Astrocyte of the spinal cord (primary cell): ENCODE results near the gene ACP4.
"Not testable (repeated sequence)": the region's sequence is repeated elsewhere in the genome, so short reads cannot be mapped to it uniquely, and the experiment has no call there.

ENCODE experiments used
- DNase-seq: peaks from one replicate; pipeline ENCODE4 v3.0.0; 2011; ENCODE audit warnings: low read depth, low spot score
- H3K4me3 ChIP-seq: 2 replicates; pipeline ENCODE4 v1.5.1; 2011; ENCODE audit warnings: low read depth, mild to moderate bottlenecking, low read length, moderate library complexity
- in situ Hi-C: cut with HindIII; loops from 2 replicates; pipeline ENCODE4 v1.10.0; 2017; ENCODE audit warnings: low sequenced_read_pairs
- TF ChIP-seq, protein P1 (sequence below): IDR thresholded peaks from 2 replicates; pipeline ENCODE4 v1.5.1; 2012; ENCODE audit warnings: low read depth, mild to moderate bottlenecking, low read length, inconsistent platforms

The ACP4 gene

DNA sequence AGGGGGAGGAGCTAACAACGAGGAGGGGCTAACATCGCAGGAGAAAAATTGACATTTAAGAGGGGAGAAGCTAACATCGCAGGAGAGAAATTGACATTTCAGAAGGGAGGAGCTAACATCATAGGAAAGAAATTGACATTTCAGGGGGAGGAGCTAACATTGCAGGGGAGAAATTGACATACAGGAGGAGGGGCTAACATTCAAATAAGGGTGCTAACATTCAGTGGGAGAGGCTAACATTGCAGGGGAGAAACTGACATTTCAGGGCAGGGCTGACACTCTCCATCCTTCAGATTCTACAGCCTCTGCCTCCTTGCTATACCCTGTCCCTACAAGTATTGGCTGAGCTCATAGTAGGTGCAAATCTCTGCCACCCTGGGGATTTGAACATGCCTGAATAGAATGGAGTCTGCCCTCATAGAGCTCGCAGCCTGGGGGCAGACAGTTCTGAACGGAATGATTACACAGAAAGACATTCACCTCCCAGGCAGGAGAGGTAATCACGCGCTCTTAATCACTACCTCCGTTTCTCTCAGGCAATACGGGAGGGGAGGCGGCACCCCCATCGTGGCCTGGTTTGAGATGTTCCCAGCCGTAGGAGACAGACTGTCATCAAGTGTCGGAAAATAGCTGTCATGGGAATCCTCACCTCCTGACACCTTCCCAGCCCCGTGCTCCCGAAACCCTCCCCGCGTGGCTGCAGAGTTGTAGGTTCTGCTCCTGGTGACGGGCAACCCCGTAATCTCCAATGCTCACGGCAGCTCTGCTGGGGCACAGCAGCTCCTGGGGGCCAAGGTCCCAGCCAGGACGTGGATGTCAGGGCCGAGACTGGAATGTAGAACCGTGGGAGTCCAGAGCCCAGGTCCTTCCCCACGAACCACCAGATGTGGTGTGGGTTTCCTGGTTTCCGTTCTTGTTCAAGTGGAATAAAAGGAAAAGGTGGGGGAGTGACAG lies 10.4 kb upstream of the ACP4 start:
- TF ChIP-seq, protein P1, sequence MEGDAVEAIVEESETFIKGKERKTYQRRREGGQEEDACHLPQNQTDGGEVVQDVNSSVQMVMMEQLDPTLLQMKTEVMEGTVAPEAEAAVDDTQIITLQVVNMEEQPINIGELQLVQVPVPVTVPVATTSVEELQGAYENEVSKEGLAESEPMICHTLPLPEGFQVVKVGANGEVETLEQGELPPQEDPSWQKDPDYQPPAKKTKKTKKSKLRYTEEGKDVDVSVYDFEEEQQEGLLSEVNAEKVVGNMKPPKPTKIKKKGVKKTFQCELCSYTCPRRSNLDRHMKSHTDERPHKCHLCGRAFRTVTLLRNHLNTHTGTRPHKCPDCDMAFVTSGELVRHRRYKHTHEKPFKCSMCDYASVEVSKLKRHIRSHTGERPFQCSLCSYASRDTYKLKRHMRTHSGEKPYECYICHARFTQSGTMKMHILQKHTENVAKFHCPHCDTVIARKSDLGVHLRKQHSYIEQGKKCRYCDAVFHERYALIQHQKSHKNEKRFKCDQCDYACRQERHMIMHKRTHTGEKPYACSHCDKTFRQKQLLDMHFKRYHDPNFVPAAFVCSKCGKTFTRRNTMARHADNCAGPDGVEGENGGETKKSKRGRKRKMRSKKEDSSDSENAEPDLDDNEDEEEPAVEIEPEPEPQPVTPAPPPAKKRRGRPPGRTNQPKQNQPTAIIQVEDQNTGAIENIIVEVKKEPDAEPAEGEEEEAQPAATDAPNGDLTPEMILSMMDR: no peak
- in situ Hi-C loops: no loop called here
- no peak overlapping the region for H3K4me3 ChIP-seq
- no peak for DNase-seq

DNA sequence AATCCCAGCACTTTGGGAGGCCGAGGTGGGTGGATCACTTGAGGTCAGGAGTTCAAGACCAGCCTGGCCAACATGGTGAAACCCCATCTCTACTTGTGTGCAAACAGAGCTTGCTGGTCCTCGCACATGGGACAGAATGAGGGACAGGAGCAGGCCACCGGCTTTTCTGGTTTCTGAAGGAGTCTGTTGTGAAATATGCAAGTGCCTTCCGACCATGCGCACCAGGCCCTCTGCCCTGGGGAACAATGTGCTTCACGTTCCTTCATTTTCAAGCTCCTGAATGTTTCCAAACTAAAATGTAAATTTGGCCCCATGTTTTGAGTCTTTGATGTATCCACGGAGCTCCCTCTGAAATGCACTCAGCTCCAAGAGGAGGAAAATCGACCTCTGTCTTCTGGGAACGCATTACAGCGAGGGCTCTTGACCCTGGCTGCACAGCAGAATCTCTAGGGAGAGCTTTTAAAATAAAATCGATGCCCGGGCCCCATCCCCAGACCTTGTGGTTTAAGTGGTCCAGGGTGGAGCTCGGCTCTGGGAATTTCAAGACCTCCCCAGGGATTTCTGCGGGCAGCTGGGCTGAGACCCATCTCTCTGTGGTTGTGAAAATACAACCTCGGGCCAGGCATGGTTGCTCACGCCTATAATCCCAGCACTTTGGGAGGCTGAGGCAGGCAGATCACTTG lies 9.3 kb upstream of the ACP4 start:
- H3K4me3 ChIP-seq: no peak overlapping the region
- TF ChIP-seq, protein P1: no peak
- DNase-seq: no peak
- in situ Hi-C loops: no loop called here

DNA sequence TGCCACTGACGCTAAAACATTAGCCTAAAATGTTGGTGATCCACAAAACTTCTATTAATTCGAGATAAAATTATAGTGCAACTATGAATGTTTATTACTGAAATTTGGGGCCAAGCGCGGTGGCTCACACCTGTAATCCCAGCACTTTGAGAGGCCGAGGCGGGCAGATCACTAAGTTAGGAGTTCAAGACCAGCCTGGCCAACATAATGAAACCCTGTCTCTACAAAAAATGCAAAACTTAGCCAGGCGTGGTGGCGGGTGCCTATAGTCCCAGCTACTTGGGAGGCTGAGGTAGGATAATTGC lies 6.4 kb upstream of the ACP4 start:
- DNase-seq, in situ Hi-C loops, H3K4me3 ChIP-seq: not testable (repeated sequence)

DNA sequence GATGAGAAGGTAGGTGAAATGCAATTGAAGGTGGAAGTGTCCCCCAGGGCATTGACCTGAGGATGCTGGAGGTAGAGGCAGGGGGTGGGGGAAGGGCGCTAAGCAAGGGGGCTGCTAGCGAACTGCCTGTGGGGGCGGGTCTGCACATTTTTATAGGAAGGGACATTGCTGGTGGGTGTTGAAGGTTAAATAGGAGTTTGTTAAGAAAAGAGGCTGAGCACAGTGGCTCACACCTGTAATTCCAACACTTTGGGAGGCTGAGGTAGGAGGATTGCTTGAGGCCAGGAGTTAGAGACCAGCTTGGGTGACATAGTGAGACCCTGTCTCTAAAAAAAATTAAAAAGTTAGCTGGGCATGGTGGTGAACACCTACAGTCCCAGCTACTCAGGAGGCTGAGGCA lies 5.5 kb upstream of the ACP4 start:
- DNase-seq: no peak
- TF ChIP-seq, protein P1: no peak
- no peak overlapping the region for H3K4me3 ChIP-seq
- in situ Hi-C loops: no loop called here

- in situ Hi-C loops: no loop called here
- H3K4me3 ChIP-seq: no peak overlapping the region
- TF ChIP-seq, protein P1: no peak
- no peak for DNase-seq
Measured at GRCh38 chr19:50785329-50785728, 4.9 kb upstream of the ACP4 start.

DNA sequence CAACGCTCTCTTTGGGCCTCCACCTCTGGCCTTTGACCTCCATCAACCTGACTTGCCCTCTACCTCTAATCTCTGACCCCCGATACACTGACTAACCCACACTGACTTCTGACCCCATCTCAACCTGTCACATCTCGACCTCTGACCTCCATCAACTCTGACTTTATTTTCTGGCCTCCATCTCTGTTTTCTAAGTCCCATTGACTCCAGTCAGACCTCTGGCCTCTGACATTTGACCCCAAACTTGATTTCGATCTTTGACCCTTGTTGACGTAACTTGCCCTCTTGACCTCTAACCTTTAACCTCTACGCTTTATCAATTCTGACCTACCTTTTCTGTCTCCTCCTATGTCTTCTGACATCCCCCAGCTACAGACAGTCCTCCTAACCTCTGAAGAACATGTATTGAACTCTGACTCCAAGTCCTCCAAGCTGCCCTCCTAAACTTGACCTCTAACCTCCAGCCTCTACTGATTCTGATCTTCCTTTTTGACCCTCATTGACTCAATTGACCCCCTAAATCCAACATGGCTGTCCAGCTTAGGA lies 780 bp downstream of the ACP4 start:
- no peak for DNase-seq
- TF ChIP-seq, protein P1: no peak
- H3K4me3 ChIP-seq: no peak overlapping the region
- in situ Hi-C loops: no loop called here
